Kidney glomerular epithelial cell (primary cell): ENCODE measurements around the gene ACSL6.

ENCODE experiments used
- DNase-seq: peaks from one replicate; lab custom pipeline; 2025; lab: John Stamatoyannopoulos, UW

Gene ACSL6

GRCh38 chr5:132049093-132049492 is 37.6 kb upstream of the ACSL6 start:
- DNase-seq, result no peak

- DNase-seq, result no peak
Observed at GRCh38 chr5:132046880-132047299, 35.4 kb upstream of the ACSL6 start.

GRCh38 chr5:132044207-132044606 is 32.7 kb upstream of the ACSL6 start:
- DNase-seq, result no peak

- no peak for DNase-seq
Observed at GRCh38 chr5:132037353-132037752, 25.9 kb upstream of the ACSL6 start.

- no peak for DNase-seq
Observed at GRCh38 chr5:132033122-132033521, 21.7 kb upstream of the ACSL6 start.

- no peak for DNase-seq
Observed at GRCh38 chr5:132032196-132032595, 20.7 kb upstream of the ACSL6 start.

GRCh38 chr5:132030610-132031009 is 19.2 kb upstream of the ACSL6 start:
- no peak for DNase-seq

GRCh38 chr5:132029609-132030330 is 18.3 kb upstream of the ACSL6 start:
- no peak for DNase-seq

- DNase-seq, result no peak
Observed at GRCh38 chr5:132027027-132027426, 15.6 kb upstream of the ACSL6 start.

GRCh38 chr5:132026516-132027008 is 15.1 kb upstream of the ACSL6 start:
- no peak for DNase-seq

- no peak for DNase-seq
Observed at GRCh38 chr5:132025403-132025971, 14.0 kb upstream of the ACSL6 start.

GRCh38 chr5:132024789-132025402 is 13.4 kb upstream of the ACSL6 start:
- DNase-seq, result no peak

GRCh38 chr5:132024117-132024435 is 12.6 kb upstream of the ACSL6 start:
- no peak for DNase-seq

GRCh38 chr5:132023258-132024116 is 12.0 kb upstream of the ACSL6 start:
- no peak for DNase-seq

- no peak for DNase-seq
Observed at GRCh38 chr5:132022737-132023136, 11.3 kb upstream of the ACSL6 start.

- no peak for DNase-seq
Observed at GRCh38 chr5:132021654-132022053, 10.2 kb upstream of the ACSL6 start.

GRCh38 chr5:132020568-132021339 is 9.3 kb upstream of the ACSL6 start:
- no peak for DNase-seq

- no peak for DNase-seq
Observed at GRCh38 chr5:132019857-132020555, 8.5 kb upstream of the ACSL6 start.

GRCh38 chr5:132019337-132019736 is 7.9 kb upstream of the ACSL6 start:
- DNase-seq, result no peak

- DNase-seq, result no peak
Observed at GRCh38 chr5:132017738-132018625, 6.5 kb upstream of the ACSL6 start.
